Astrocyte of the spinal cord (primary cell): ENCODE measurements around the gene RNF166.

Source experiments
- DNase-seq: peaks from one replicate; pipeline ENCODE4 v3.0.0; 2011; ENCODE audit warnings: low read depth, low spot score
- H3K4me3 ChIP-seq: 2 replicates; pipeline ENCODE4 v1.5.1; 2011; ENCODE audit warnings: low read depth, mild to moderate bottlenecking, low read length, moderate library complexity
- in situ Hi-C: cut with HindIII; loops from 2 replicates; pipeline ENCODE4 v1.10.0; 2017; ENCODE audit warnings: low sequenced_read_pairs
- TF ChIP-seq, protein P1 (sequence below): IDR thresholded peaks from 2 replicates; pipeline ENCODE4 v1.5.1; 2012; ENCODE audit warnings: low read depth, mild to moderate bottlenecking, low read length, inconsistent platforms

The RNF166 gene

DNA sequence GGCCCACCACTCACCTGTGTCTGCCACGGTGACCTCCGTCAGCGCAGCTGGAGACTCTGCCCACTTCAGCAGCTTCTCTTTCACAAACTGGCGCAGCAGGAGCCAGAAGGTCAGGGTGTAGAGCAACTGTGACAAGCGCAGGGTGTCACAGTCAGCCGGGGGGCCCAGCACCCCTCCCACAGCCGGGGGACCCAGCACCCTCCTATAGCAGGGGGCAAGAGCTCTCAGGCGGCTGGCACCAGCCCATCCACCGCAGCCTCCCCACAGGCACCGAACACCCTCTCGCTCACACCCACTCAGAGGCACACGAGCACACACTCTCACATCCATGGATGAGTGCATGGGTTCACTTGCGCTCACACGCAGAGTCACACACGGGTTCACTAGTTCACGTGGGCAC, 28.9 kb upstream of the RNF166 start:
- H3K4me3 ChIP-seq = no peak overlapping the region
- in situ Hi-C loops = no loop called here
- TF ChIP-seq, protein P1, sequence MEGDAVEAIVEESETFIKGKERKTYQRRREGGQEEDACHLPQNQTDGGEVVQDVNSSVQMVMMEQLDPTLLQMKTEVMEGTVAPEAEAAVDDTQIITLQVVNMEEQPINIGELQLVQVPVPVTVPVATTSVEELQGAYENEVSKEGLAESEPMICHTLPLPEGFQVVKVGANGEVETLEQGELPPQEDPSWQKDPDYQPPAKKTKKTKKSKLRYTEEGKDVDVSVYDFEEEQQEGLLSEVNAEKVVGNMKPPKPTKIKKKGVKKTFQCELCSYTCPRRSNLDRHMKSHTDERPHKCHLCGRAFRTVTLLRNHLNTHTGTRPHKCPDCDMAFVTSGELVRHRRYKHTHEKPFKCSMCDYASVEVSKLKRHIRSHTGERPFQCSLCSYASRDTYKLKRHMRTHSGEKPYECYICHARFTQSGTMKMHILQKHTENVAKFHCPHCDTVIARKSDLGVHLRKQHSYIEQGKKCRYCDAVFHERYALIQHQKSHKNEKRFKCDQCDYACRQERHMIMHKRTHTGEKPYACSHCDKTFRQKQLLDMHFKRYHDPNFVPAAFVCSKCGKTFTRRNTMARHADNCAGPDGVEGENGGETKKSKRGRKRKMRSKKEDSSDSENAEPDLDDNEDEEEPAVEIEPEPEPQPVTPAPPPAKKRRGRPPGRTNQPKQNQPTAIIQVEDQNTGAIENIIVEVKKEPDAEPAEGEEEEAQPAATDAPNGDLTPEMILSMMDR = no peak
- DNase-seq = no peak

DNA sequence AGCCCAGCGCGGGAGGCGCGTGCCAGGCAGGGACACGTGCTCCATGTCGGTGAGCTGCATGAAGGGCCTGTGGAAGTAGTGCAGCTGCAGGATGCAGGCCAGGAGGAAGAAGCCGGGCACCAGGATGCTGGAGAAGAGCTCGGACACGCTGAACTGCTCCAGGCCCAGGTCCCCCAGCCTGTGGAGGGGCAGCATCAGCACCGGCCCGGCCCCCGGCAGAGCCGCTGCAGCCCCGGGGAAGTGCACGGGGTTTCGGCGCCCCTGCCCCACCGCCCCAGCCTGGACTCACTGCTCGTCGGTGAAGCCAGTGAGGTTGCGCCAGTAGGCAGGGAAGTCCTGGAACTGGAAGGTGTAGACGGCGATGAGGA, 28.1 kb upstream of the RNF166 start:
- H3K4me3 ChIP-seq = no peak overlapping the region
- DNase-seq = no peak
- in situ Hi-C loops = no loop called here
- TF ChIP-seq, protein P1 = no peak

- TF ChIP-seq, protein P1 = no peak
These were observed 27.6 kb upstream of the RNF166 start for GRCh38 chr16:88733630-88734360.

GRCh38 chr16:88732961-88733294, 26.7 kb upstream of the RNF166 start:
- in situ Hi-C loops = no loop called here
- TF ChIP-seq, protein P1 = no peak
- DNase-seq = no peak
- H3K4me3 ChIP-seq = no peak overlapping the region

More at GRCh38 chr16:88733630-88734360, 27.6 kb upstream of the RNF166 start:
- no peak for DNase-seq
- no peak overlapping the region for H3K4me3 ChIP-seq
- in situ Hi-C loops = no loop called here

GRCh38 chr16:88732172-88732960, 26.2 kb upstream of the RNF166 start:
- TF ChIP-seq, protein P1 = no peak
- no peak for DNase-seq
- in situ Hi-C loops = no loop called here
- H3K4me3 ChIP-seq = no peak overlapping the region

GRCh38 chr16:88731699-88732098, 25.5 kb upstream of the RNF166 start:
- in situ Hi-C loops = no loop called here
- H3K4me3 ChIP-seq = no peak overlapping the region
- TF ChIP-seq, protein P1 = no peak
- DNase-seq = no peak
